ENCODE data around the gene HMGCR. TPM values are rescaled to one million over a fixed set of nuclear protein-coding genes. Genes with fewer than 3 reads are reported as not detected.

The HMGCR gene
- total RNA-seq, 3 donors from 2014 or later: 43.8 to 55.5 (median 51.1) TPM

GRCh38 chr5:75358117-75358516 lies 21.1 kb downstream of the HMGCR start:
- Mint-ChIP-seq H3K4me1 (ENCODE audit: low read depth) (no peaks in the 10 kb centered on the region), H3K4me3 (no peak overlapping the region), H3K36me3 (ENCODE audit: insufficient read depth) (peaks cover 45% of the 10 kb centered on the region), H3K27me3 (ENCODE audit: low read depth) (no peaks in the 10 kb centered on the region), H3K9me3 (no peaks in the 10 kb centered on the region)
- ATAC-seq (no peak), DNase-seq (no peak)

- H3K27me3 Mint-ChIP-seq (ENCODE audit: low read depth): no peaks in the 10 kb centered on the region
- peaks cover 38% of the 10 kb centered on the region for H3K36me3 Mint-ChIP-seq (ENCODE audit: insufficient read depth)
- no peak for ATAC-seq
- H3K4me3 Mint-ChIP-seq: no peak overlapping the region
- no peaks in the 10 kb centered on the region for H3K9me3 Mint-ChIP-seq
- H3K4me1 Mint-ChIP-seq (ENCODE audit: low read depth): no peaks in the 10 kb centered on the region
- DNase-seq: no peak
Measured at GRCh38 chr5:75361310-75361709, 24.3 kb downstream of the HMGCR start.

GRCh38 chr5:75362474-75362975 lies 25.5 kb downstream of the HMGCR start:
- DNase-seq (no peak), ATAC-seq (no peak)
- Mint-ChIP-seq H3K4me3 (no peak overlapping the region), H3K4me1 (ENCODE audit: low read depth) (peaks cover 5% of the 10 kb centered on the region), H3K27me3 (ENCODE audit: low read depth) (no peaks in the 10 kb centered on the region), H3K36me3 (ENCODE audit: insufficient read depth) (peaks cover 30% of the 10 kb centered on the region), H3K9me3 (no peaks in the 10 kb centered on the region)

- DNase-seq: no peak
- Mint-ChIP-seq H3K27me3 (ENCODE audit: low read depth) (no peaks in the 10 kb centered on the region), H3K4me1 (ENCODE audit: low read depth) (peaks cover 5% of the 10 kb centered on the region), H3K9me3 (no peaks in the 10 kb centered on the region), H3K36me3 (ENCODE audit: insufficient read depth) (peaks cover 28% of the 10 kb centered on the region), H3K4me3 (no peak overlapping the region)
- no peak for ATAC-seq
Measured at GRCh38 chr5:75363111-75363510, 26.1 kb downstream of the HMGCR start.

- DNase-seq (no peak), ATAC-seq (no peak)
- peaks cover 5% of the 10 kb centered on the region for H3K4me1 Mint-ChIP-seq (ENCODE audit: low read depth)
- peaks cover 25% of the 10 kb centered on the region for H3K36me3 Mint-ChIP-seq (ENCODE audit: insufficient read depth)
- H3K9me3 Mint-ChIP-seq: no peaks in the 10 kb centered on the region
- no peaks in the 10 kb centered on the region for H3K27me3 Mint-ChIP-seq (ENCODE audit: low read depth)
- H3K4me3 Mint-ChIP-seq: no peak overlapping the region
Measured at GRCh38 chr5:75363726-75364495, 26.9 kb downstream of the HMGCR start.

- H3K4me3 Mint-ChIP-seq: no peak overlapping the region
- peaks cover 5% of the 10 kb centered on the region for H3K4me1 Mint-ChIP-seq (ENCODE audit: low read depth)
- H3K9me3 Mint-ChIP-seq: no peaks in the 10 kb centered on the region
- no peak for ATAC-seq
- DNase-seq: no peak
- H3K27me3 Mint-ChIP-seq (ENCODE audit: low read depth): no peaks in the 10 kb centered on the region
- H3K36me3 Mint-ChIP-seq (ENCODE audit: insufficient read depth): peaks cover 24% of the 10 kb centered on the region
Measured at GRCh38 chr5:75364571-75365280, 27.7 kb downstream of the HMGCR start.

GRCh38 chr5:75365740-75366139 lies 28.7 kb downstream of the HMGCR start:
- peaks cover 15% of the 10 kb centered on the region for H3K36me3 Mint-ChIP-seq (ENCODE audit: insufficient read depth)
- no peaks in the 10 kb centered on the region for H3K27me3 Mint-ChIP-seq (ENCODE audit: low read depth)
- ATAC-seq (no peak), DNase-seq (no peak)
- H3K4me3 Mint-ChIP-seq: no peak overlapping the region
- H3K4me1 Mint-ChIP-seq (ENCODE audit: low read depth): peaks cover 5% of the 10 kb centered on the region
- no peaks in the 10 kb centered on the region for H3K9me3 Mint-ChIP-seq

- Mint-ChIP-seq H3K4me3 (no peak overlapping the region), H3K36me3 (ENCODE audit: insufficient read depth) (peaks cover 15% of the 10 kb centered on the region), H3K9me3 (no peaks in the 10 kb centered on the region), H3K4me1 (ENCODE audit: low read depth) (peaks cover 5% of the 10 kb centered on the region), H3K27me3 (ENCODE audit: low read depth) (no peaks in the 10 kb centered on the region)
- DNase-seq: no peak
- peak in 1 of 2 donors; percentile 35 for ATAC-seq
Measured at GRCh38 chr5:75366787-75367186, 29.8 kb downstream of the HMGCR start.

- Mint-ChIP-seq H3K9me3 (no peaks in the 10 kb centered on the region), H3K36me3 (ENCODE audit: insufficient read depth) (peaks cover 9% of the 10 kb centered on the region), H3K27me3 (ENCODE audit: low read depth) (no peaks in the 10 kb centered on the region), H3K4me1 (ENCODE audit: low read depth) (peaks cover 5% of the 10 kb centered on the region), H3K4me3 (no peak overlapping the region)
- no peak for ATAC-seq
- DNase-seq: no peak
Measured at GRCh38 chr5:75367401-75367800, 30.4 kb downstream of the HMGCR start.

- no peak for ATAC-seq
- H3K27me3 Mint-ChIP-seq (ENCODE audit: low read depth): no peaks in the 10 kb centered on the region
- no peak for DNase-seq
Measured at GRCh38 chr5:75368391-75368790, 31.4 kb downstream of the HMGCR start.

GRCh38 chr5:75373862-75374261 lies 36.8 kb downstream of the HMGCR start:
- no peaks in the 10 kb centered on the region for H3K4me1 Mint-ChIP-seq (ENCODE audit: low read depth)
- DNase-seq (no peak), ATAC-seq (no peak)
- no peaks in the 10 kb centered on the region for H3K9me3 Mint-ChIP-seq
- H3K36me3 Mint-ChIP-seq (ENCODE audit: insufficient read depth): peaks cover 27% of the 10 kb centered on the region
- no peaks in the 10 kb centered on the region for H3K27me3 Mint-ChIP-seq (ENCODE audit: low read depth)
- no peak overlapping the region for H3K4me3 Mint-ChIP-seq

More at GRCh38 chr5:75368391-75368790, 31.4 kb downstream of the HMGCR start:
- no peak overlapping the region for H3K4me3 Mint-ChIP-seq
- no peaks in the 10 kb centered on the region for H3K9me3 Mint-ChIP-seq
- peaks cover 16% of the 10 kb centered on the region for H3K36me3 Mint-ChIP-seq (ENCODE audit: insufficient read depth)
- peaks cover 5% of the 10 kb centered on the region for H3K4me1 Mint-ChIP-seq (ENCODE audit: low read depth)

- DNase-seq (no peak), ATAC-seq (no peak)
- Mint-ChIP-seq H3K9me3 (no peaks in the 10 kb centered on the region), H3K4me3 (no peak overlapping the region), H3K27me3 (ENCODE audit: low read depth) (no peaks in the 10 kb centered on the region), H3K4me1 (ENCODE audit: low read depth) (no peaks in the 10 kb centered on the region), H3K36me3 (ENCODE audit: insufficient read depth) (peaks cover 23% of the 10 kb centered on the region)
Measured at GRCh38 chr5:75374394-75374814, 37.4 kb downstream of the HMGCR start.

- no peak for DNase-seq
- ATAC-seq: no peak
- Mint-ChIP-seq H3K4me1 (ENCODE audit: low read depth) (no peaks in the 10 kb centered on the region), H3K36me3 (ENCODE audit: insufficient read depth) (peaks cover 22% of the 10 kb centered on the region), H3K9me3 (no peaks in the 10 kb centered on the region), H3K27me3 (ENCODE audit: low read depth) (no peaks in the 10 kb centered on the region), H3K4me3 (no peak overlapping the region)
Measured at GRCh38 chr5:75375414-75375813, 38.4 kb downstream of the HMGCR start.

GRCh38 chr5:75380099-75380498 lies 43.1 kb downstream of the HMGCR start:
- ATAC-seq (no peak), DNase-seq (no peak)
- Mint-ChIP-seq H3K36me3 (ENCODE audit: insufficient read depth) (peaks cover 6% of the 10 kb centered on the region), H3K4me1 (ENCODE audit: low read depth) (no peaks in the 10 kb centered on the region), H3K4me3 (no peak overlapping the region), H3K27me3 (ENCODE audit: low read depth) (no peaks in the 10 kb centered on the region), H3K9me3 (no peaks in the 10 kb centered on the region)

- no peaks in the 10 kb centered on the region for H3K36me3 Mint-ChIP-seq (ENCODE audit: insufficient read depth)
Measured at GRCh38 chr5:75381456-75381855, 44.4 kb downstream of the HMGCR start.

More at GRCh38 chr5:75381456-75381855, 44.4 kb downstream of the HMGCR start:
- no peaks in the 10 kb centered on the region for H3K4me1 Mint-ChIP-seq (ENCODE audit: low read depth)
- DNase-seq (no peak), ATAC-seq (no peak)
- H3K27me3 Mint-ChIP-seq (ENCODE audit: low read depth): no peaks in the 10 kb centered on the region
- no peak overlapping the region for H3K4me3 Mint-ChIP-seq
- H3K9me3 Mint-ChIP-seq: no peaks in the 10 kb centered on the region
